ENCODE data around the gene PADI3. TPM values are rescaled to one million over a fixed set of nuclear protein-coding genes. Genes with fewer than 3 reads are reported as not detected.
A peak's percentile ranks its signal among the peaks of the same experiment; 100 is the strongest.

Gene PADI3
- total and polyA plus RNA-seq, 9 of the 15 experiments (the other 6 are each of a cell fraction or from before 2014, with no cell fraction given): not detected

GRCh38 chr1:17260738-17261137 lies 11.8 kb downstream of the PADI3 start:
- no peak for FAIRE-seq
- in situ Hi-C loops (cut with MboI): no loop called here
- H3K9ac ChIP-seq (ENCODE audit: insufficient read depth in 1 of 2, low read depth in 2 of 2, low read length in 2 of 2): no peak overlapping the region
- H2AFZ ChIP-seq (ENCODE audit: low read depth, low read length): no peak overlapping the region
- WGBS (ENCODE audit: insufficient coverage, low coverage, missing lambda C conversion rate): 3% methylated on average over 5 of the region's 5 CpGs
- H3K79me2 ChIP-seq (ENCODE audit: control insufficient read depth, insufficient read depth, low read length): no peaks in the 10 kb centered on the region
- ChIA-PET CTCF (ENCODE audit: low intra/inter-chr PET ratio) (no interaction called here), POLR2A (interaction anchor here (0.6 kb wide), 1 partner anchor 16 kb away, joined by 3 read pairs; no protein-coding TSS in a partner anchor)
- BruUV-seq (replicated peaks): no TSS peak
- no peak for DNase-seq (ENCODE audit: extremely low read depth in 1 of 4, low spot score in 3 of 4)
- intact Hi-C loops (cut with micrococcal nuclease): no loop called here
- TF ChIP-seq PHTF2 (CRISPR knock-in tag; IDR thresholded peaks at IDR 0.05): no peak
- TF ChIP-seq TFE3 (CRISPR knock-in tag; IDR thresholded peaks at IDR 0.05): peak; percentile 62
- no peak for TF ChIP-seq POLR2AphosphoS5 (IDR thresholded peaks at IDR 0.05; ENCODE audit: control insufficient read depth, insufficient read depth, low read depth, low read length)
- no peak for TF ChIP-seq HCFC1 (IDR thresholded peaks at IDR 0.05; ENCODE audit: low read depth, low read length)
- no peak for TF ChIP-seq HDAC6 (IDR thresholded peaks at IDR 0.05; ENCODE audit: low read depth, low read length)
- no peak for TF ChIP-seq SMAD2 (IDR thresholded peaks at IDR 0.05; ENCODE audit: low read depth, low read length)
- TF ChIP-seq SRSF1 (IDR thresholded peaks at IDR 0.05; ENCODE audit: low read depth, low read length): no peak
- TF ChIP-seq PRMT5 (CRISPR knock-in tag; IDR thresholded peaks at IDR 0.05): no peak
- no peak overlapping the region for H3K27ac ChIP-seq (ENCODE audit: extremely low read depth, low read depth, low read length)
- no peaks in the 10 kb centered on the region for H3K9me1 ChIP-seq (ENCODE audit: control insufficient read depth, insufficient read depth, low read length)
- H3K9me3 ChIP-seq (replicated peaks; ENCODE audit: control insufficient read depth, insufficient read depth, low read depth, low read length): no peaks in the 10 kb centered on the region
- no peak overlapping the region for H3K4me2 ChIP-seq (ENCODE audit: insufficient read depth, low read length)
- no peaks in the 10 kb centered on the region for H3K4me1 ChIP-seq (replicated peaks in 1 of 2; ENCODE audit: control insufficient read depth in 2 of 2, insufficient read depth in 2 of 2, low read length in 2 of 2)
- ATAC-seq: no peak
- peaks cover 9 to 52% of the 10 kb centered on the region in 2 experiments; a peak in 4 of 5 replicates for H3K27me3 ChIP-seq (ENCODE audit: control insufficient read depth in 2 of 2, insufficient read depth in 2 of 2, low read length in 2 of 2)
- H3K36me3 ChIP-seq (ENCODE audit: control insufficient read depth, insufficient read depth, low read length): no peaks in the 10 kb centered on the region
- H4K20me1 ChIP-seq (replicated peaks; ENCODE audit: control insufficient read depth, insufficient read depth, low read length): peaks cover 9% of the 10 kb centered on the region
- no peak overlapping the region for H3K4me3 ChIP-seq
